D721Med (cell line): Measurements from ENCODE around the gene TMEM245.
A peak's percentile ranks its signal among the peaks of the same experiment; 100 is the strongest.

Experiments
- DNase-seq: peaks from one replicate; pipeline ENCODE4 v3.0.0; 2011; ENCODE audit warnings: low spot score; ENCODE audit not compliant: insufficient read length
- FAIRE-seq: peaks from 2 replicates; lab custom pipeline; 2011; peaks lifted over from hg19 to GRCh38; lab: Jason Lieb, UNC
- TF ChIP-seq, protein P1 (sequence below): IDR thresholded peaks from 2 replicates; pipeline ENCODE4 v1.5.1; 2012; ENCODE audit warnings: mild to moderate bottlenecking, control low read depth; ENCODE audit not compliant: insufficient read depth; ENCODE audit errors: missing control alignments

Gene TMEM245

DNA sequence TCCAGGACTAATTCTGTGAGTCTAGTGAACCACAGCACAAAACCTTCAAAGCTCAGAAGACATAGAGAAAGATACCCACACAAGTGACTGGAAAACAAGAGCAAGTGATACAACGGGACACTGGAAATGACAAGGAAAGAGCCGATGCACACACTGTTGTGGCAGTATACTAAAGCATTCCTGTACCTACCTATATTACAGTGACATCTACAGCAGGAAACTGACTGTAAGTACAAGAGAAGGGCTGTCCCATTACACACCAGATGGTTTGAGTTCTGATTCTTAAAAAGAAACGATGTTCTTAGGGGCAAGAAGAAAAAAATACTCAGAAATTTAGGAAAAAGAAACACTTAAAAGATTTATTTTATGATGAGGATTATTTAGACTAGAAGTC is 18.5 kb downstream of the TMEM245 start:
- TF ChIP-seq, protein P1, sequence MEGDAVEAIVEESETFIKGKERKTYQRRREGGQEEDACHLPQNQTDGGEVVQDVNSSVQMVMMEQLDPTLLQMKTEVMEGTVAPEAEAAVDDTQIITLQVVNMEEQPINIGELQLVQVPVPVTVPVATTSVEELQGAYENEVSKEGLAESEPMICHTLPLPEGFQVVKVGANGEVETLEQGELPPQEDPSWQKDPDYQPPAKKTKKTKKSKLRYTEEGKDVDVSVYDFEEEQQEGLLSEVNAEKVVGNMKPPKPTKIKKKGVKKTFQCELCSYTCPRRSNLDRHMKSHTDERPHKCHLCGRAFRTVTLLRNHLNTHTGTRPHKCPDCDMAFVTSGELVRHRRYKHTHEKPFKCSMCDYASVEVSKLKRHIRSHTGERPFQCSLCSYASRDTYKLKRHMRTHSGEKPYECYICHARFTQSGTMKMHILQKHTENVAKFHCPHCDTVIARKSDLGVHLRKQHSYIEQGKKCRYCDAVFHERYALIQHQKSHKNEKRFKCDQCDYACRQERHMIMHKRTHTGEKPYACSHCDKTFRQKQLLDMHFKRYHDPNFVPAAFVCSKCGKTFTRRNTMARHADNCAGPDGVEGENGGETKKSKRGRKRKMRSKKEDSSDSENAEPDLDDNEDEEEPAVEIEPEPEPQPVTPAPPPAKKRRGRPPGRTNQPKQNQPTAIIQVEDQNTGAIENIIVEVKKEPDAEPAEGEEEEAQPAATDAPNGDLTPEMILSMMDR: no peak
- DNase-seq (no peak), FAIRE-seq (no peak)

DNA sequence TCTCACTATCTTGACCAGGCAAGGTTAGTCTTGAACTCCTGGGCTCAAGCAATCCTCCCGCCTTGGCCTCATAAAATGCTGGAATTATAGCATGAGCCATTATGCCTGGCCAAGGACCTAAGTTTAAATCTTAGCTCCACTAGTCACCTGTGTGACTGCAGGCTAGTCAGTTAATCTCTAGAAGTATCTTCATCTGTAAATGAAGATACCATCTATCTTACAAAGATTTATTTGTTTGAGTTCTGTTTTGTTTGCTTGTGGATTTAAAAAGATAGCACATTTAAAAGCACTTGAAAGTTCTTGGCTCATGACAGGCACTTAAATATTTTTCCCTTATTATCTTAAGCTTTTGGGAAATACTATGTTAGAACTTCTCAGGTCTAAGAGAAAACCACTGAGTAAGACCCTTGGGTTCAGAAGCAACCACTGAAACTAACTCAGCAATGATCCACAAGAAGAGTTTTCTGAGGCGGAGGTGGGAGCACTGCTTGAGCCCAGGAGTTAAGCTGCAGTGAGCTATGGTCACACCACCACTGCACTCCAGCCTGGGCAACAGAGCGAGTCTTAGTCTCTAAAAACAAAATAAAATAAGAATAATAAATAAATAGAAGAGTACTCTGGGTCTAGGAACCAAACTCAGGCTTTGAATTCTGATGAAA is 19.1 kb downstream of the TMEM245 start:
- TF ChIP-seq, protein P1: no peak
- no peak for FAIRE-seq
- no peak for DNase-seq

DNA sequence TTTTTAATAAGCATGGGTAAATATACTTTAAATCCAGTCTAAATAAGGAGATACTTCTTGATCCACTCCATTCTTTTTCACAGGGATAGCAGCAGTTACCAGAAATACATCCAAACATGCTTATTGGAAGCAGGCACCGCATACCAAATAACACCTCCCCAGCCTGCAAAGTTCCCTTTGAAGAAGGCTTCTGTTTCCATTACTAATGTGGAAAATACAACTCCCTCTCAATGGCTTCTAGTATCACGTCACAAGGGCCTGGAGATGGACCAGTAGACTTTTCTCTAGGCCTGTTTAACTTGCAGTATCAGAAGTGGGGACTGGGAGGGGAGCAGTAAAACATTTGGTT is 20.8 kb downstream of the TMEM245 start:
- DNase-seq (no peak), FAIRE-seq (no peak)
- TF ChIP-seq, protein P1: no peak

DNA sequence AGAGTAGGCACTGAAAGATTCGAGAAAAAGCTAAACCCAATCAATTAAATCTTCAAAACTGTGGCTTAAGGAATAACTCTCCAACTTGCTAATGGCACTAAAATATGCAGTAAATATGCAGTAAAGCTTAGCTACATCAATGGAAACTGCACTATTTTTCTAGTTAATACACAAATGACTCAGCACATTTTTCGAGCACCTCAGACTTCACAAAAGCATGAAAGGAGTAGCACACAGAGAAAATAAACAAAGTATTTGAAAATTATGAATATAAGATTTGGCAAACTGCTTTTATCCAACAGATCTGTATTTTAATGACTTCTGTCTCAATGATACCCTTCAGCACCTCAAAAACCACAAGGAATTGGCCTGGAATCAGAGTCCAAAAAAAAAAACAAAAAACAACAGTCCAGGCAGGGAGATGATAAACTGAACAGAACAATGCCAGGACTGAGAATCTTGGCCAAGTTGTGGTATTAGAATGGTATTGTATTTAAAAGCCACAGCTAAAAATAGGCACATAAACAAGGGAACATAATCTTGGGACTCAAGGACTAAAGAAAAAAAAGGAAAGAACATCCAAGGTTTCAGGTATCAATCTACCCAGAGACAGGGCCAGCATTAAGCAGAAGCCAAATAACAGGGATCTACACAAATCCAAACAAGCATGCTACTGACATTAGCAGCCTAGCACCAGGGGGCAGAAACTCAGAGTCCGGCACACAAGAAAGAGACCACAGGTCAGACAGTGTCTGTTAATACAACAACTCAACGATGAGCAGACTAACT is 21.4 kb downstream of the TMEM245 start:
- DNase-seq (no peak), FAIRE-seq (no peak)
- TF ChIP-seq, protein P1: peak; percentile 28

DNA sequence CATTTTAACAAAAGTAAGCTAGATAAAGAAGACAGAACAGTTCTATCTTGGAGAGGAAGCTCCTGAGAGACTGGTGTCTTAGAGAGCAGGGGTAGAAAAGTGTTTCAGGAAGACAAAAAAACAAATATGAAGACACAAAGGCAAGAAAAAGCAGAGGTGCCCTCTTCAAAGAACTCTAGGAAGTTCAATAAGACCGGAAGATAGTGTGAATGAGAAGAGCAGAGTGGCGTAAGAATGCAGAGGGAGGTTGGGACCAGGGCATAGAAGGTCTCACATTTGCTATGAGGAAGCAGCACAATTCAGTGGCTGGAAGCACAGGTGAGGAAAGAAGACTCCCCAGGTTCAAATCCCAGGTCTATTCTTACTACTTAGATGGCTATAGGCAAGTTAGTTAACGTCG is 22.6 kb downstream of the TMEM245 start:
- TF ChIP-seq, protein P1: no peak
- DNase-seq: no peak
- FAIRE-seq: no peak

DNA sequence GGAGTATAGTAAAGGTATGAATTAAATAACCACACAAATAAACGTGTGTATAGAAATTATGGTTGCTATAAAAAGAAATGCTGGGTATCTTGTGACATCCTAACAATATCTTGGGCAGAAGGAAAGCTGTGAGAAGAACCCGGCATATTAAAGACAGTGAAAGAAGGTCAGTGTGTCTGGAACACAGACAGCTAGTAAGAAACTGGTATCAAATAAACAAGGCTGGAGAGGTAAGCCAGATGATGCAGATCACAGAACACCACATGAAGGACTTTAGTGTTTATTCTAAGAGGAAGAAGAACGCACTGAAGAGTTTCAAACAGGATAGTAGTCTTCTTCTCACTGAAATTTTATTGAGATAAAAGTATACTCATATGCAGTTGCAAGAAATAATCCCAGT is 24.4 kb downstream of the TMEM245 start:
- FAIRE-seq (no peak), DNase-seq (no peak)
- TF ChIP-seq, protein P1: no peak

DNA sequence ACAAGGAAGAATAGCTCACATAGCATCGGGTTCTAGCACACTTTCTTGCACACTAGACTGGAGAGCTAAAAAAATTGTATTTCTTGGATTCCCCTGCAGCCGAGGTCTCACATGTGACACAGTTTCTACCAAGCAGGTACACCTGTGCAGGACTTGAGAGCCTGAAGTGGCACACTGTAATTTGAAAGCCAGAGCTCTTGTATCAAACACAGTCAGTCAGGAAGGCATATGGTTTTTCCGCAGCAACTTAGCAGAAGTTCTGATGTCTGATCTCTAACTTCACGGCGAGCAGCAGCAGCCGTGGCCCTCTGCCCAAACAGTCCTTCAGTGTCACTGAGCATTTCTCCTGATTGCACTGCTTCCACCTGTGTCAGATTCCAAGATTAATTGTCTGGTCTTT is 25.5 kb downstream of the TMEM245 start:
- TF ChIP-seq, protein P1: no peak
- DNase-seq (no peak), FAIRE-seq (no peak)
